Motor neuron (in vitro differentiated cells): Measurements from ENCODE around the gene MECR. TPM values are rescaled to one million over a fixed set of nuclear protein-coding genes. Genes with fewer than 3 reads are reported as not detected.

Experiments used
- ATAC-seq, 8 experiments: fragments of 200-7000 bp; cut with Tn5 transposase; replicated peaks in 6 of 8; 2 replicates each; pipeline ENCODE4 v1.8.0; 2021; ENCODE audit warnings: mild to moderate bottlenecking in 8 of 8, moderate library complexity in 8 of 8
- H3K27ac ChIP-seq, 2 donors: fragments of 250-450 bp; sonication (Bioruptor Pico); 2 replicates each; pipeline ENCODE4 v1.9.0; 2021; ENCODE audit warnings: antibody characterized with exemption in 2 of 2, mild to moderate bottlenecking in 2 of 2, moderate library complexity in 1 of 2
- H3K4me1 ChIP-seq, 2 donors: fragments of 250-450 bp; sonication (Bioruptor Pico); replicated peaks in 1 of 2; 2 replicates each; pipeline ENCODE4 v1.6.1; 2021; ENCODE audit warnings: antibody characterized with exemption in 2 of 2, mild to moderate bottlenecking in 2 of 2, moderate library complexity in 1 of 2
- H3K4me3 ChIP-seq, 5 donors: fragments of 250-450 bp; sonication (Bioruptor Pico); 2 replicates each; pipeline ENCODE4 v1.9.0; 2021; ENCODE audit warnings: antibody characterized with exemption in 5 of 5, mild to moderate bottlenecking in 5 of 5, moderate library complexity in 4 of 5
- WGBS, 10 experiments: fragments of 450-650 bp; shearing (Covaris generic); methylation state at CpG; one replicate each; pipeline ENCODE4 v1.0.0; 2022; 5-methylcytosine and 5-hydroxymethylcytosine counted together
- in situ Hi-C, 9 experiments: fragments of 400-800 bp; cut with MboI; loops; one replicate each; pipeline ENCODE4 v1.15.0; 2021; ENCODE audit warnings: low sequenced_read_pairs in 9 of 9, low pct_unique_long_range_greater_than_20kb in 2 of 9; ENCODE audit not compliant: unreplicated experiment in 9 of 9
- total RNA-seq, 8 experiments: library from RNA; unstranded; fragments of 300-600 nt; gene quantifications; 2 replicates each; pipeline versions ENCODE4 v1.2.3 to v1.2.4, GENCODE V29; 2022

The MECR gene
- total RNA-seq, 8 experiments from 2014 or later: 24.2 to 42.9 (median 29.2) TPM

DNA sequence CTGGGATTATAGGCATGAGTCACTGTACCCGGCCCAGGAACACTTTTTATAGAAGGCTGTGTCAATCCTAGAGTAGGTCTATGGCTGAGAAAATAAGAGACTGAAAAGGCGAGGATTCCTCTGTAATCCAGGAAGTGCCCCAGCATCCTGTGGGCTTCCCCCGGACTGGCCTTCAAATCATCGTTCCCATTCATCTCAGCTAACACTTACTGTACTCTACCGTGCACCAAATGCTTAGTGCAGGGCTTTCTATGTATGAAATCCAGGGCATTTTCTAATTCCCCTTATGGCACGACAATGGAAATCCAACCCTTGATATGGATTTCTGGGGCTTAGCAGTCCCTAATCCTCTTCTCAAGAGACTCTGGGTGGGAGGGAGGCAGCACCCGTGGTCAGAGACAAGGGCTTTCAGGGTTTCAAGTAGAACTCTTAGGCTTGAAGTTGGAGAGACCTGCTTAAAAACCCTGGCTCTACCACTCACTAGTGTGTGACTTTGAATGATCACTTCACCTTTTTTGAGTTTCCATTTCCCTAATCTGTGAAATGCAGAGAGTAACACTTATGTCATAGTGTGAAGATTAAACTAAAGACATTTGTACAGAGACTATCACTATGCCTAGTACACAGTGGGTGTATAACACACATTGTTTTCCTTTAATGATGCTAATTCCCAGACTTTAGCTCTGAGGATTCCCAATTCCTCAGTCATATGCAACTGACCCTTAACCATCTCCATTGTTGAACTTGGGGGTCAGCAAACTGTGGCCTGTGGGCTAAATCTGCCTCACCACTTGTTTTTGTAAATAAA is 20.3 kb downstream of the MECR start:
- in situ Hi-C loops: loop anchor here in 2 of 9 experiments (25.0 kb wide), 2 partner anchors 323 to 423 kb away; no protein-coding TSS in a partner anchor
- Histone ChIP-seq H3K27ac (no peak overlapping the region), H3K4me3 (no peak overlapping the region), H3K4me1 (no peaks in the 10 kb centered on the region)
- WGBS, 10 experiments: 69 to 100% (median 90%) methylated on average over 1 to 6 of the region's 7 CpGs; no CpG with 5 or more reads in 1 of the 10 experiments
- ATAC-seq: no peak

- 53 to 96% (median 91%) methylated on average over 2 to 5 of the region's 5 CpGs; no CpG with 5 or more reads in 1 of the 10 experiments for WGBS, 10 experiments
- ATAC-seq: peak in 1 of 8 experiments; percentile 12
- Histone ChIP-seq H3K4me3 (no peak overlapping the region), H3K4me1 (no peaks in the 10 kb centered on the region), H3K27ac (no peak overlapping the region)
- in situ Hi-C loops: loop anchor here in 4 of 9 experiments (10.0 to 25.0 kb wide), 3 partner anchors 322 to 422 kb away; no protein-coding TSS in a partner anchor
Observed at GRCh38 chr1:29209173-29209572, 21.6 kb downstream of the MECR start.

GRCh38 chr1:29208442-29208841 is 22.3 kb downstream of the MECR start:
- 67 to 100% (median 91%) methylated on average over 1 to 4 of the region's 4 CpGs for WGBS, 10 experiments
- Histone ChIP-seq H3K4me3 (no peak overlapping the region), H3K4me1 (no peaks in the 10 kb centered on the region), H3K27ac (no peak overlapping the region)
- no peak for ATAC-seq
- in situ Hi-C loops: loop anchor here in 4 of 9 experiments (10.0 to 25.0 kb wide), 3 partner anchors 321 to 421 kb away; no protein-coding TSS in a partner anchor

DNA sequence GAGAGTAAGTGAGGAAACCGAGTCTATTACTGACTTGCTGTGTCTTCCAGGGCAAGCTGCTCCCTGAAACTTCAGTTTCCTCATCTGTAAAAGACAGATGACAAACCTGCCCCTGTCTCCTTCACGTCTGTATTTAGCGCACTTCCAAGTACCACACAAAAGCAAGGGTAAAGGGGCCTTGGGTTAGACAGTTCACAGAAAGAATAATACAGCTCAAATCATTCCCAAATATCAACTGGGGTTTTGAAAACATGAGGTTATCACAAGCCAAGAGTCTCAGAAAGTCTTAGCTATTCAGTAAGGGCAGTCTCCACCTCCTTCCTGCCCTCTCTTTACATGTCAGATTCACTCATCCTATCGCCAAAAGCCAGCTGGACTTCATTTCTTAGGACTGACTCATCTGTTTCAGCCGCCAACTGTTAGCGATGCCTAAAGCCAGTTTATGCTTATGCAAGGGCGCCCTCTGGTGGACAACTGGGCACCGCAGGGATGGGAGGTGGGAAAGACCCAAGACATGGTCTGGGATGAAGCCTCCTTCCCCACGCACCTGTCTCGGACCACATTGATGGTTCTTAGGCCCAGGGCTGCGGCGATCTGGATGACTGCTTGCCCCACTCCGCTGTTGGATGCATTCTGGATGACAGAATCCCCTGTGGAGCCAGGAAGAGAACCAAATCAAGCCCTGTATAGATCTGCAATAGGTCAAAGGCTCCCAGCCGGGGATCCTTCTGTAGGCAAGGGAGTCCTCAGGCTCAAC is 28.0 kb downstream of the MECR start:
- Histone ChIP-seq H3K27ac (no peak overlapping the region), H3K4me3 (no peak overlapping the region), H3K4me1 (peaks cover 0 to 4% of the 10 kb centered on the region in 2 donors)
- ATAC-seq: peak; percentile 97 to 100 (median 98)
- WGBS, 10 experiments: 0 to 100% (median 27%) methylated on average over 1 to 12 of the region's 14 CpGs
- in situ Hi-C loops: loop anchor here in 4 of 9 experiments (10.0 to 25.0 kb wide), 3 partner anchors 315 to 415 kb away; no protein-coding TSS in a partner anchor

DNA sequence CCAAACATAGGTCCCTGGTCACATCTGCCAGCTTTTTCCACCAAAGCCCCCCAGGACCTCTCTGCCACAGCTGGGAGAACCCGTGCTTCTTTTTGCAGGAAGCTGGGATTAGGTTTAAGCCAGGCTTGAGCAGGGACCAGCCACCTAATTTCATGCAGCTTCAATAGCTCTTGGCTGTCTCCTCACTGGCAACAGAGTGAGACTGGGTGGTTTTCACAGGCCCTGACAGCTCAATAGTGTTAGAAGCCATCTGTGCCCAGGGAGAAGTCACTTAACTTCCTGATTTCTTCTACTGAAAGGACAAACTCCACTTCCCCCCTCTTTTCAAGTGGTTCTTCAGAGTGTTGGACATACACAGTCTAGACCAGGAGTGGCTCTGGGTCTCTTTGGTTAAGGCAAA is 28.7 kb downstream of the MECR start:
- ATAC-seq: no peak
- no peak overlapping the region for H3K27ac ChIP-seq
- in situ Hi-C loops: loop anchor here in 4 of 9 experiments (10.0 to 25.0 kb wide), 3 partner anchors 315 to 415 kb away; no protein-coding TSS in a partner anchor
- H3K4me1 ChIP-seq: peaks cover 0 to 4% of the 10 kb centered on the region in 2 donors
- WGBS, 10 experiments: 40 to 100% (median 100%) methylated on average over 1 of the region's 1 CpG; no CpG with 5 or more reads in 5 of the 10 experiments
- H3K4me3 ChIP-seq: no peak overlapping the region

GRCh38 chr1:29201595-29202051 is 29.1 kb downstream of the MECR start:
- ATAC-seq: no peak
- WGBS, 10 experiments: 88 to 100% (median 100%) methylated on average over 1 to 6 of the region's 6 CpGs; no CpG with 5 or more reads in 4 of the 10 experiments

GRCh38 chr1:29200906-29201594 is 29.7 kb downstream of the MECR start:
- Histone ChIP-seq H3K4me3 (no peak overlapping the region), H3K27ac (no peak overlapping the region), H3K4me1 (peaks cover 0 to 4% of the 10 kb centered on the region in 2 donors)
- in situ Hi-C loops: loop anchor here in 4 of 9 experiments (10.0 to 25.0 kb wide), 3 partner anchors 314 to 414 kb away; no protein-coding TSS in a partner anchor
- WGBS, 10 experiments: 80 to 100% (median 95%) methylated on average over 2 to 5 of the region's 5 CpGs; no CpG with 5 or more reads in 4 of the 10 experiments
- no peak for ATAC-seq

More at GRCh38 chr1:29201595-29202051, 29.1 kb downstream of the MECR start:
- no peak overlapping the region for H3K27ac ChIP-seq
- H3K4me1 ChIP-seq: peaks cover 0 to 4% of the 10 kb centered on the region in 2 donors
- no peak overlapping the region for H3K4me3 ChIP-seq
- in situ Hi-C loops: loop anchor here in 4 of 9 experiments (10.0 to 25.0 kb wide), 3 partner anchors 314 to 414 kb away; no protein-coding TSS in a partner anchor

GRCh38 chr1:29197993-29198392 is 32.7 kb downstream of the MECR start:
- peaks cover 0 to 4% of the 10 kb centered on the region in 2 donors for H3K4me1 ChIP-seq
- 81 to 100% (median 97%) methylated on average over 3 to 10 of the region's 12 CpGs; no CpG with 5 or more reads in 3 of the 10 experiments for WGBS, 10 experiments
- H3K27ac ChIP-seq: no peak overlapping the region
- in situ Hi-C loops: loop anchor here in 6 of 9 experiments (25.0 kb wide), 1 partner anchor 311 kb away; no protein-coding TSS in a partner anchor
- H3K4me3 ChIP-seq: no peak overlapping the region
- ATAC-seq: no peak

- WGBS, 10 experiments: 71 to 100% (median 100%) methylated on average over 1 to 2 of the region's 2 CpGs; no CpG with 5 or more reads in 3 of the 10 experiments
- Histone ChIP-seq H3K27ac (no peak overlapping the region), H3K4me1 (peaks cover 0 to 1% of the 10 kb centered on the region in 2 donors), H3K4me3 (no peak overlapping the region)
- in situ Hi-C loops: loop anchor here in 6 of 9 experiments (25.0 kb wide), 1 partner anchor 310 kb away; no protein-coding TSS in a partner anchor
- peak in 4 of 8 experiments; percentile 29 to 84 (median 63) for ATAC-seq
Observed at GRCh38 chr1:29197590-29197924, 33.2 kb downstream of the MECR start.

GRCh38 chr1:29196863-29197589 is 33.7 kb downstream of the MECR start:
- ATAC-seq: peak in 2 of 8 experiments; percentile 18 to 58
- H3K27ac ChIP-seq: no peak overlapping the region
- WGBS, 10 experiments: 44 to 100% (median 86%) methylated on average over 1 to 7 of the region's 7 CpGs; no CpG with 5 or more reads in 4 of the 10 experiments
- in situ Hi-C loops: loop anchor here in 6 of 9 experiments (25.0 kb wide), 1 partner anchor 310 kb away; no protein-coding TSS in a partner anchor
- H3K4me1 ChIP-seq: no peaks in the 10 kb centered on the region
- no peak overlapping the region for H3K4me3 ChIP-seq

- no peak overlapping the region for H3K4me3 ChIP-seq
- WGBS, 10 experiments: 80 to 93% (median 88%) methylated on average over 1 to 8 of the region's 8 CpGs; no CpG with 5 or more reads in 4 of the 10 experiments
- ATAC-seq: peak in 3 of 8 experiments; percentile 34 to 92 (median 46)
- no peak overlapping the region for H3K27ac ChIP-seq
- no peaks in the 10 kb centered on the region for H3K4me1 ChIP-seq
- in situ Hi-C loops: loop anchor here in 6 of 9 experiments (25.0 kb wide), 1 partner anchor 309 kb away; no protein-coding TSS in a partner anchor
Observed at GRCh38 chr1:29195881-29196291, 34.8 kb downstream of the MECR start.
